Hindlimb muscle (tissue), 1 donor: ENCODE results near the gene IL2RA. TPM values are rescaled to one million over a fixed set of nuclear protein-coding genes. Genes with fewer than 3 reads are reported as not detected.
"Not testable (repeated sequence)": the region's sequence is repeated elsewhere in the genome, so short reads cannot be mapped to it uniquely, and the experiment has no call there.

Source experiments
- DNase-seq: peaks from one replicate; pipeline ENCODE4 v3.0.0-alpha.2; 2013
- polyA plus RNA-seq: library from polyadenylated mRNA; unstranded; fragments of 120-200 nt; gene quantifications from one replicate; pipeline ENCODE4 v1.2.1, GENCODE V29; 2013; ENCODE audit not compliant: insufficient read length

IL2RA gene
- polyA plus RNA-seq, 1 donor = not detected

- no peak for DNase-seq
Measured at GRCh38 chr10:6056411-6057135, 5.6 kb downstream of the IL2RA start.

- no peak for DNase-seq
Measured at GRCh38 chr10:6055929-6056328, 6.2 kb downstream of the IL2RA start.

- DNase-seq = no peak
Measured at GRCh38 chr10:6054884-6055283, 7.3 kb downstream of the IL2RA start.

GRCh38 chr10:6053816-6054631, 8.1 kb downstream of the IL2RA start:
- no peak for DNase-seq

- no peak for DNase-seq
Measured at GRCh38 chr10:6053303-6053702, 8.9 kb downstream of the IL2RA start.

- DNase-seq = no peak
Measured at GRCh38 chr10:6052247-6053221, 9.6 kb downstream of the IL2RA start.

- peak; percentile 40 for DNase-seq
Measured at GRCh38 chr10:6050801-6051445, 11.2 kb downstream of the IL2RA start.

GRCh38 chr10:6049031-6049400, 13.2 kb downstream of the IL2RA start:
- DNase-seq = no peak

GRCh38 chr10:6048281-6049030, 13.7 kb downstream of the IL2RA start:
- DNase-seq = no peak

- no peak for DNase-seq
Measured at GRCh38 chr10:6047847-6048246, 14.3 kb downstream of the IL2RA start.

GRCh38 chr10:6046773-6047611, 15.2 kb downstream of the IL2RA start:
- DNase-seq = no peak

- DNase-seq = no peak
Measured at GRCh38 chr10:6045878-6046772, 16.0 kb downstream of the IL2RA start.

- no peak for DNase-seq
Measured at GRCh38 chr10:6045314-6045848, 16.8 kb downstream of the IL2RA start.

GRCh38 chr10:6044751-6045313, 17.3 kb downstream of the IL2RA start:
- no peak for DNase-seq

GRCh38 chr10:6044060-6044459, 18.1 kb downstream of the IL2RA start:
- DNase-seq = no peak

- not testable (repeated sequence) for DNase-seq
Measured at GRCh38 chr10:6043377-6043776, 18.8 kb downstream of the IL2RA start.

- no peak for DNase-seq
Measured at GRCh38 chr10:6040205-6040604, 22.0 kb downstream of the IL2RA start.

GRCh38 chr10:6039711-6040110, 22.5 kb downstream of the IL2RA start:
- DNase-seq = no peak
